ENCODE data around the gene SPINT2.
"Not testable (repeated sequence)": the region's sequence is repeated elsewhere in the genome, so short reads cannot be mapped to it uniquely, and the experiment has no call there.

Gene SPINT2

DNA sequence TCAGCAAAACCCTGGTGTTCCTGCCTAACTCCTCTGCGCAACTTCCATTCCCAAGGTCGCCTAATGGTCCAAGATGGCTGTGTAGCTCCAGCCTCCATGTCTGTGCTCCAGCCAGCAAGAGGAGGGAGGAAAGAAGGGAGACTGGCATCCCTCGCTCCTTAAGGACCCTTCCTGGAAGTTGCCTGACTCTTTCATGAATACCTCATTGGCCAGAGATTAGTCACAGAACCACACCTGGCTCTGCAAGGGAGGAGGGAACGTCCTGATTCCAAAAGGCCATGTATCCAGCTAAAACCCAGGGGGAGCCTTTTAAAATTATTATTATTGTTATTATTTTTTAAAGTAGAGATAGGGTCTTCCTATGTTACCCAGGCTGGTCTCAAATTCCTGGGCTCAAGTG, 60.1 kb downstream of the SPINT2 start:
- DNase-seq: no peak

DNA sequence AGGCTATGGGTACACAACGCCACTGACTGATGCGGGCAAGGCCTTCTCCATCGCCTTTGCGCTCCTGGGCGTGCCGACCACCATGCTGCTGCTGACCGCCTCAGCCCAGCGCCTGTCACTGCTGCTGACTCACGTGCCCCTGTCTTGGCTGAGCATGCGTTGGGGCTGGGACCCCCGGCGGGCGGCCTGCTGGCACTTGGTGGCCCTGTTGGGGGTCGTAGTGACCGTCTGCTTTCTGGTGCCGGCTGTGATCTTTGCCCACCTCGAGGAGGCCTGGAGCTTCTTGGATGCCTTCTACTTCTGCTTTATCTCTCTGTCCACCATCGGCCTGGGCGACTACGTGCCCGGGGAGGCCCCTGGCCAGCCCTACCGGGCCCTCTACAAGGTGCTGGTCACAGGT, 62.2 kb downstream of the SPINT2 start:
- no peak for DNase-seq

DNA sequence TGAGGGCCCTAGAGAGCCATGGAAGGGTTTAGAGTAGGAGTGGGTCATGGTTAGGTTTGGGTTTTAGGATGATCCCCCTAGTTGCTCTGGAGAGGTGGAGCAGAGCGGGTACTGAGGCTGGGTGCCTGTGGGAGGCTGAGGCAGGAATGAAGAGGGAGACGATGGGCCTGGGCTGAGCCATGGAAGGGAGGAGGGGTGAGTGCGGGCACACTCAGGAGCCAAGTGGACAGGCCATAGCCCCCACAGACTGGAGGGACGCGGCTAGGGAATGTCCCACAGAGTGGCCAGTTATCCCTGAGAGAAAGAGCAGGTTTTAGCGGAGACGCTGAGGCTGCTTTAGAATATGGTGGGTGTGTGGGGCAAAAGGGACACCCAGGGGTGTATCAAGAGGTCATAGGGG, 65.3 kb downstream of the SPINT2 start:
- no peak for DNase-seq

DNA sequence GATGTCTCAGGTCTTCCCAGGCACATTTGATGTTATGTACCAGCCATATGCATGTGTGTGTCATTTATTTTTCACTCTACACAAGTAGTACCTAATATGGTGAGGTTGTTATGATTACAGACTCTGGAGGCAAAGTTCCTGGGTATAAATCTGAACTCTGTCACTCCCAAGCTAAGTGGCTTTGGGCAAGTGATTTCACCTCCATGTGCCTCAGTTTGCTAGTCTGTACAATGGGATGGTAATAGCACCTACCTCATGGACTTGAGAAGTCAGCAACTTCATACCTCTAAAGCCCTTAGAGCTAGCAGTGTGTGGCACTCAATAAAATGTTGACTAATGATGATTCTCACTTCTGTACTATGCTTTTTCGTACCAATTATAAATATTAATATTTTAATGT, 67.4 kb downstream of the SPINT2 start:
- no peak for DNase-seq

DNA sequence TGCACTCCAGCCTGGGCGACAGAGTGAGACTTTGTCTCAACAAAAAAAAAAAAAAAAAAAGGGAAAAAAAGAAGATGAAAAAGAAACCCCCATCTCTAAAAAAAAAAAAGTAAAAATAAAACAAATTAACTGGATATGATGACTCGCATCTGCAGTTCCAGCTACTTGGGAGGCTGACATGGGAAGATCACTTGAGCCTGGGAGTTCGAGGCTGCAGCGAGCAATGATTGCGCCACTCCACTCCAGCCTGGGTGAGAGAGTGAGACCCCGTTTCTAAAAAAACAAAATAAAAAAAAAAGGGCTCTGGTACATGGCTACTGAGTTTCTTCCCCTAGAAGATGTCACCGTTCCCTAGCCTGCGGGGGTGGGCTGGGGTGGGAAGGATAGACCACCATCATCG, 68.9 kb downstream of the SPINT2 start:
- DNase-seq: no peak

DNA sequence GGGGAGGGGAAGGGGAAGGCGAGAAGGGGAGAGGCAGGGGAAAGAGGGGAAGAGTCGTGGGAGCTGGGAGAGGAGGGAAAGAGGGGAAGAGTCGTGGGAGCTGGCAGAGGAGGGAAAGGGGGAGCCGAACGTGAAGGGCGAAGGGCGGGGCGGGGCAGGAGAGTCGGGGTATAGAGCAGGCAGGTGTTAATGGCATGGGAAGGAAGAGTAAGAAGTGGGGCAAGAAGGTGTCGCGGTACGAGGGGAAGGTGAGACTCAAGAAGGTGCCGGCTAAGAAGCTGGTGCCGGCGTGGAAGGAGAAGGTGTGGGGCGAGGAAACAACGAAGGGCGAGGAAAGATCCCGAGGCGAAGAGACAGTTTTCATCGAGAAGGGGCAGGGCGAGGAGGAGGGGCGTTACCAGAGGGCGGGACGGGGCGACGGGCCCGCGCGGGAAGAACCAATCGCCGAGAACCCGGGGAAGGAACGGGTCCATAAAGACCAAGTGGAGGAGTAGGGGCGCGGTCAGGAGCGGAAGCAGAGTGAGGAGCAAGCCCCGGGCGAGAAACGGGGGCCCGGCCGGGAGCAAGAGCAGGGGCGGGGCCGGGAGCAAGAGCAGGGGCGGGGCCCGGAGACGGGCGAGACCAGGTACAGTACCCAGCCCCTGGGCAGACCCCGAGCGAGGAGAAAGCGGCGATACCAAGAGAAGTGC, 71.7 kb downstream of the SPINT2 start:
- DNase-seq: peak; percentile 93

DNA sequence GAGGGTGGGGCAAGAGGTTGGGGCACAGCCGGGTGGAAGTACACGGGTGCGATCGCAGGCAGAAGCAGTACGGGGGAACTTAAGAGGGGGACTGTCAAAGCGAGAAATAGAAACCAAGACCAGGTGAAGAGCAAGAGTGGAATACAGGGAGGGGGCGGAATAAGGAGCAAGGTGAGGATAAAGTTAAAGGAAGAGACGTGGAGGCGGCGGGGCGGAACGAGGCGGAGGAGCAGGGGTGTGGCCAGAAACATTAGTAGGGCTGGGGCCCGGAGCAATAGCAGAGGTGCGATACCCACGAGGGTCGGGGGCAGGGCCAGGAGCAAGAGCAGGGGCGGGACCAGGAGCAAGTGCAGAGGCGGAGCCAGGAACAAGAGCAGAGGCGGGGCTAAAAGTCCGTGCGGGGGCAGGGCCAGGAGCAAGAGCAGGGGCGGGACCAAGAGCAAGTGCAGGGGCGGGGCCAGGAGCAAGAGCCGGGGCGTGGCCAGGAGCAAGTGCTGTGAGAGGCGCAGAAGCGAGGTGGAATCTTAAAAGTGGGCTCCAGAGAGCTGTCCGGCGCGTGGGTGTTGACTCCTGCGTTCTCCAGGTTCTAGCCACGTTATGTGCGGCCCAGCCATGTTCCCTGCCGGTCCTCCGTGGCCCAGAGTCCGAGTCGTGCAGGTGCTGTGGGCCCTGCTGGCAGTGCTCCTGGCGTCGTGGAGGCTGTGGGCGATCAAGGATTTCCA, 72.4 kb downstream of the SPINT2 start:
- peak; percentile 93 for DNase-seq

DNA sequence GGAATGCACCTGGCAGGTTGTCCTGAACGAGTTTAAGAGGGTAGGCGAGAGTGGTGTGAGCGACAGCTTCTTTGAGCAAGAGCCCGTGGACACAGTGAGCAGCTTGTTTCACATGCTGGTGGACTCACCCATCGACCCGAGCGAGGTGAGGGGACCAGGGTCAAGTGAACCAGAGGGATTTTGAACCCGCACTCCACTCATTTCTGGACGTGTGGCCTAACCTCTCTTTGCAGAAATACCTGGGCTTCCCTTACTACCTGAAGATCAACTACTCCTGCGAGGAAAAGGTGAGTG, 72.9 kb downstream of the SPINT2 start:
- no peak for DNase-seq

DNA sequence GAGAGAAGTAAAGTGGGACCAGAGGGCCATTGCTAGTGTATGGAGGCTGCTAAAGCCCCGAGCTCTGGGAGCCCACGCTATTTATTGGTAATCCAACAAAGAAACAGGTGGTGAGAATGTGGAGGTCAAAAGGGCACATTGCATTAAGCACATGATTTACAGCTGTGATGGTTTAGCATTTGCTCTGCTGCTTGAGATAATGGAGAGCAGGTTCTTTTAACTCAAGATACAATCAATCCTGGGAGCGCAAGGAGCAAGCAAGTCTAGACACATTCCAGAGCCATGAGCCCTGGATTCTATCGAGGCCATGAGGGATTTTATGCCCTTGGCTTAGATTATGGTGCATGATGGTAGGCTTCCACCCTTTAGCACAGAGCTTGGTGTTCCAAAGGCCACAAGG, 74.6 kb downstream of the SPINT2 start:
- DNase-seq: not testable (repeated sequence)

DNA sequence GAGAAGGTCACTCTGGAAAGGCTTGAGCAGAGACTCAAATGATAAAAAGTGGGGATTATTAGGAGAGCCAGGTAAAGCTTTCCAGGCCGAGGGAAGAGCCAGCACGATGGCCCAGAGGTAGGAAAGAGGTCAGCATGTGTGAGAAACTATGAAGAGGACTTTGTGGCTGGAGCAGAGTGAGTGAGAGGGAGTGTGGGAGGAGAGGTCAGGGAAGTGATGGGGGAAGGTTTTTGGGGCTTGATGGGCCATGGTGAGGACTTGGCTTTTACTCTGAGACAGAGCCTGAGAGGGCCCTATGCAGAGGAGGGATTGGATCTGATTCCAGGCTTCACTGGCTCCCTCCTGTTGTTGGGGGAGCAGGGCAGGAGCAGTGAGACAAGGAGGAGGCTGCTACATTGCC, 76.6 kb downstream of the SPINT2 start:
- no peak for DNase-seq

Data from NCI-H510A treated with DMSO at 0.1 percent for 48 hours (cell line).